H1 (cell line): Measurements from ENCODE around the gene ZNF614. TPM values are rescaled to one million over a fixed set of nuclear protein-coding genes. Genes with fewer than 3 reads are reported as not detected.

Experiments used
- CTCF ChIA-PET: fragments of 300-600 bp; sonication (Branson Sonifier 250); formaldehyde crosslinking; loops from one replicate; lab custom pipeline; 2021; ENCODE audit not compliant: partially characterized antibody; lab: Charles Lee
- POLR2A ChIA-PET: fragments of 300-600 bp; sonication (Branson Sonifier 250); formaldehyde crosslinking; loops from one replicate; lab custom pipeline; 2021; ENCODE audit warnings: inconsistent platforms; ENCODE audit not compliant: partially characterized antibody; lab: Charles Lee
- DNase-seq, 2 experiments: peaks; one replicate each; pipeline versions ENCODE4 v3.0.0 to v3.0.0-alpha.2; 2010 to 2022; ENCODE audit warnings: low spot score in 2 of 2, low read depth in 1 of 2, mixed read lengths in 1 of 2
- FAIRE-seq: peaks from 2 replicates; lab custom pipeline; 2011; peaks lifted over from hg19 to GRCh38; lab: Jason Lieb, UNC
- H2AFZ ChIP-seq: 2 replicates; pipeline ENCODE4 v1.8.1; 2012; ENCODE audit warnings: low read length, inconsistent platforms
- H2AK5ac ChIP-seq: 2 replicates; pipeline ENCODE4 v1.6.1; 2013; ENCODE audit warnings: low read depth, low read length
- H2BK120ac ChIP-seq: replicated peaks from 2 replicates; pipeline ENCODE3; 2013; ENCODE audit warnings: low read depth, low read length, inconsistent platforms
- H2BK12ac ChIP-seq: 2 replicates; pipeline ENCODE4 v1.6.1; 2013; ENCODE audit warnings: low read depth, low read length
- H2BK15ac ChIP-seq: 2 replicates; pipeline ENCODE4 v1.6.1; 2013; ENCODE audit warnings: low read length
- H2BK20ac ChIP-seq: 2 replicates; pipeline ENCODE4 v1.6.1; 2013; ENCODE audit warnings: low read length
- H2BK5ac ChIP-seq: 2 replicates; pipeline ENCODE4 v1.6.1; 2013; ENCODE audit warnings: low read depth, low read length
- H3K14ac ChIP-seq: 2 replicates; pipeline ENCODE4 v1.6.1; 2013; ENCODE audit warnings: inconsistent platforms; ENCODE audit not compliant: insufficient read length
- H3K18ac ChIP-seq: 2 replicates; pipeline ENCODE4 v1.6.1; 2013; ENCODE audit warnings: low read length; ENCODE audit errors: extremely low read depth
- H3K23ac ChIP-seq: 2 replicates; pipeline ENCODE4 v1.6.1; 2013; ENCODE audit warnings: inconsistent platforms; ENCODE audit not compliant: insufficient read length
- H3K23me2 ChIP-seq: 2 replicates; pipeline ENCODE4 v1.6.1; 2013; ENCODE audit warnings: low read depth, low read length
- H3K27ac ChIP-seq: 2 replicates; pipeline ENCODE4 v1.6.1; 2011; ENCODE audit warnings: low read depth, low read length, inconsistent platforms
- H3K27me3 ChIP-seq, 4 experiments: replicated peaks in 1 of 4; 1 replicate in 1 of 4; 2 replicates in 3 of 4; pipeline versions ENCODE4 v1.6.1 to v1.8.1; 2011 to 2013; ENCODE audit warnings: low read length in 3 of 4, mild to moderate bottlenecking in 3 of 4, inconsistent platforms in 2 of 4, mixed read lengths in 2 of 4, moderate library complexity in 1 of 4; ENCODE audit not compliant: control insufficient read depth in 3 of 4, insufficient read depth in 3 of 4; ENCODE audit errors: extremely low read depth in 1 of 4
- H3K36me3 ChIP-seq, 4 experiments: 2 replicates each; pipeline versions ENCODE4 v1.6.1 to v1.8.1; 2011 to 2013; ENCODE audit warnings: mild to moderate bottlenecking in 4 of 4, low read length in 3 of 4, moderate library complexity in 2 of 4, control low read depth in 1 of 4, inconsistent platforms in 1 of 4; ENCODE audit not compliant: insufficient read depth in 4 of 4, control insufficient read depth in 2 of 4
- H3K4ac ChIP-seq: replicated peaks from 2 replicates; pipeline ENCODE3; 2013; ENCODE audit warnings: low read length, low read depth, mixed read lengths, inconsistent platforms; ENCODE audit not compliant: insufficient read length
- H3K4me1 ChIP-seq, 4 experiments: replicated peaks in 1 of 4; 1 replicate in 1 of 4; 2 replicates in 3 of 4; pipeline versions ENCODE4 v1.6.1 to v1.8.1; 2011 to 2013; ENCODE audit warnings: low read length in 3 of 4, inconsistent platforms in 2 of 4, mixed read lengths in 1 of 4; ENCODE audit not compliant: insufficient read depth in 4 of 4, control insufficient read depth in 3 of 4
- H3K4me2 ChIP-seq, 2 experiments: 2 replicates each; pipeline versions ENCODE4 v1.6.1 to v1.8.1; 2011 to 2013; ENCODE audit warnings: low read depth in 2 of 2, low read length in 2 of 2, control low read depth in 1 of 2, inconsistent platforms in 1 of 2, mild to moderate bottlenecking in 1 of 2; ENCODE audit not compliant: insufficient read depth in 1 of 2
- H3K4me3 ChIP-seq, 4 experiments: fragments of 200-600, 300-600 bp in 1 of 4; sonication (generic), shearing (Covaris generic), sonication (Bioruptor Twin) in 1 of 4; 2 replicates each; pipeline versions ENCODE4 v1.5.1 to v1.8.1; 2011 to 2016; ENCODE audit warnings: low read length in 4 of 4, low read depth in 3 of 4, control low read depth in 2 of 4, inconsistent platforms in 2 of 4, mild to moderate bottlenecking in 2 of 4, mixed read lengths in 1 of 4, moderate library complexity in 1 of 4; ENCODE audit not compliant: insufficient read depth in 2 of 4; ENCODE audit errors: extremely low read depth in 1 of 4
- H3K56ac ChIP-seq: replicated peaks from 2 replicates; pipeline ENCODE3; 2013; ENCODE audit warnings: low read depth, mild to moderate bottlenecking, mixed read lengths, low read length, inconsistent platforms; ENCODE audit not compliant: insufficient read length
- H3K79me1 ChIP-seq: 2 replicates; pipeline ENCODE4 v1.6.1; 2013; ENCODE audit warnings: low read depth, low read length, control low read depth
- H3K79me2 ChIP-seq, 2 experiments: 2 replicates each; pipeline versions ENCODE4 v1.6.1 to v1.8.1; 2012 to 2013; ENCODE audit warnings: low read length in 2 of 2, mild to moderate bottlenecking in 2 of 2, inconsistent platforms in 1 of 2; ENCODE audit not compliant: insufficient read depth in 2 of 2, control insufficient read depth in 1 of 2
- H3K9ac ChIP-seq, 4 experiments: replicated peaks in 1 of 4; 1 replicate in 1 of 4; 2 replicates in 3 of 4; pipeline versions ENCODE4 v1.6.1 to v1.8.1; 2011 to 2013; ENCODE audit warnings: low read depth in 3 of 4, low read length in 3 of 4, control low read depth in 2 of 4, mild to moderate bottlenecking in 2 of 4, moderate library complexity in 2 of 4, inconsistent platforms in 1 of 4; ENCODE audit errors: extremely low read depth in 1 of 4
- H3K9me3 ChIP-seq, 2 experiments: 2 replicates each; pipeline versions ENCODE4 v1.6.1 to v1.8.1; 2012 to 2013; ENCODE audit warnings: mild to moderate bottlenecking in 2 of 2, moderate library complexity in 2 of 2, control low read depth in 1 of 2, inconsistent platforms in 1 of 2, low read depth in 1 of 2, low read length in 1 of 2, mixed read lengths in 1 of 2; ENCODE audit not compliant: insufficient read depth in 2 of 2
- H4K20me1 ChIP-seq, 2 experiments: replicated peaks in 1 of 2; 2 replicates each; pipeline versions ENCODE3 to v1.8.1; 2011 to 2013; ENCODE audit warnings: inconsistent platforms in 2 of 2, low read length in 2 of 2, mild to moderate bottlenecking in 1 of 2; ENCODE audit not compliant: insufficient read depth in 2 of 2, control insufficient read depth in 1 of 2
- H4K5ac ChIP-seq: 2 replicates; pipeline ENCODE4 v1.6.1; 2013; ENCODE audit warnings: low read length, low read depth, mixed read lengths, inconsistent platforms; ENCODE audit not compliant: insufficient read length
- H4K8ac ChIP-seq: 2 replicates; pipeline ENCODE4 v1.8.0; 2013; ENCODE audit warnings: mild to moderate bottlenecking, moderate library complexity, low read length, inconsistent platforms; ENCODE audit not compliant: insufficient read depth; ENCODE audit errors: extremely low read depth
- H4K91ac ChIP-seq: replicated peaks from 2 replicates; pipeline ENCODE3; 2013; ENCODE audit warnings: low read length, mixed read lengths, inconsistent platforms; ENCODE audit not compliant: insufficient read length
- BCL11A ChIP-seq, 2 experiments: IDR thresholded peaks; one replicate each; pipeline ENCODE4 v1.6.1; 2011; ENCODE audit warnings: low read depth in 2 of 2, low read length in 2 of 2, mild to moderate bottlenecking in 2 of 2
- BRCA1 ChIP-seq: IDR thresholded peaks from 2 replicates; pipeline ENCODE4 v1.6.1; 2012; ENCODE audit warnings: low read depth, low read length, improper control_type of control experiment
- CBX5 ChIP-seq: fragments of 300-800, 300-1000 bp; sonication (generic); IDR thresholded peaks from 2 replicates; pipeline ENCODE4 v1.7.1; 2016; ENCODE audit warnings: antibody characterized with exemption, low read length, low read depth
- EZH2 ChIP-seq: fragments of 200-600 bp; sonication (generic); IDR thresholded peaks from 2 replicates; pipeline ENCODE4 v1.7.1; 2012; ENCODE audit warnings: low read depth, mild to moderate bottlenecking, moderate library complexity, low read length, inconsistent platforms; ENCODE audit not compliant: severe bottlenecking
- FOSL1 ChIP-seq: IDR thresholded peaks from 2 replicates; pipeline ENCODE4 v1.6.1; 2011; ENCODE audit warnings: mild to moderate bottlenecking, low read depth, low read length, moderate library complexity; ENCODE audit not compliant: insufficient read depth
- HDAC2 ChIP-seq, 2 experiments: fragments of 300-600 bp in 1 of 2; sonication (generic) in 1 of 2; IDR thresholded peaks; 2 replicates each; pipeline ENCODE4 v1.6.1; 2011 to 2012; ENCODE audit warnings: low read depth in 2 of 2, low read length in 2 of 2, mild to moderate bottlenecking in 2 of 2, moderate library complexity in 2 of 2, borderline replicate concordance in 1 of 2, inconsistent platforms in 1 of 2
- JUN ChIP-seq: IDR thresholded peaks from 2 replicates; pipeline ENCODE4 v1.6.1; 2011; ENCODE audit warnings: low read depth, mild to moderate bottlenecking, improper control_type of control experiment, low read length
- JUND ChIP-seq: IDR thresholded peaks from 2 replicates; pipeline ENCODE4 v1.6.1; 2011; ENCODE audit warnings: mild to moderate bottlenecking, improper control_type of control experiment, low read length
- MAFK ChIP-seq: IDR thresholded peaks from 2 replicates; pipeline ENCODE4 v1.6.1; 2012; ENCODE audit warnings: low read depth, mild to moderate bottlenecking, improper control_type of control experiment, low read length
- POLR2AphosphoS5 ChIP-seq: IDR thresholded peaks from 2 replicates; pipeline ENCODE4 v1.6.1; 2011; ENCODE audit warnings: low read depth, low read length
- RBBP5 ChIP-seq: IDR thresholded peaks from 2 replicates; pipeline ENCODE4 v1.7.1; 2012; ENCODE audit warnings: low read depth, mild to moderate bottlenecking, inconsistent platforms, low read length, moderate library complexity, borderline replicate concordance
- RNF2 ChIP-seq: fragments of 200-900, 300-1000 bp; sonication (generic); IDR thresholded peaks from 2 replicates; pipeline ENCODE4 v1.7.1; 2016; ENCODE audit warnings: borderline replicate concordance, low read depth, mild to moderate bottlenecking, antibody characterized with exemption, low read length; ENCODE audit not compliant: poor library complexity, severe bottlenecking; ENCODE audit errors: missing control alignments
- WGBS, 2 experiments: shearing (Covaris generic) in 1 of 2; methylation state at CpG; one replicate each; pipeline versions ENCODE4 v1.1.6 to v1.1.7; 2013 to 2015; ENCODE audit warnings: low lambda C conversion rate in 2 of 2, mixed read lengths in 2 of 2, inconsistent platforms in 1 of 2, low coverage in 1 of 2, missing lambda C conversion rate in 1 of 2; ENCODE audit not compliant: insufficient replicate concordance in 2 of 2, insufficient coverage in 1 of 2, insufficient read length in 1 of 2; ENCODE audit errors: extremely low coverage in 1 of 2, missing lambda C conversion rate in 1 of 2; 5-methylcytosine and 5-hydroxymethylcytosine counted together
- polyA plus RNA-seq, 7 experiments: library from polyadenylated mRNA; depleted of rRNA in 3 of 7; stranded (reverse) in 5 of 7; unstranded in 2 of 7; fragments of >200 nt in 5 of 7; fragments of 200-250 nt in 2 of 7; gene quantifications; 1 replicate in 5 of 7; 2 replicates in 1 of 7; 4 replicates in 1 of 7; pipeline versions ENCODE4 v1.2.1 to v1.2.3, GENCODE V29; 2011 to 2013; ENCODE audit warnings: missing spikeins in 2 of 7, mixed read lengths in 2 of 7
- total RNA-seq: library from RNA; stranded (reverse); fragmentation: NEBNext Ultra II Directional; extraction: Animal tissue kit (Norgen Biotek cat#: 25700); gene quantifications from 2 replicates; pipeline ENCODE4 v1.2.1, GENCODE V29; 2021
- TF ChIP-seq, protein P1 (sequence below): IDR thresholded peaks from 2 replicates; pipeline ENCODE4 v1.6.1; 2012; ENCODE audit warnings: inconsistent platforms

Gene ZNF614
- total and polyA plus RNA-seq, 2 of the 8 experiments (the other 6 are each of a cell fraction or from before 2014, with no cell fraction given): 4.7 to 18.7 TPM

DNA sequence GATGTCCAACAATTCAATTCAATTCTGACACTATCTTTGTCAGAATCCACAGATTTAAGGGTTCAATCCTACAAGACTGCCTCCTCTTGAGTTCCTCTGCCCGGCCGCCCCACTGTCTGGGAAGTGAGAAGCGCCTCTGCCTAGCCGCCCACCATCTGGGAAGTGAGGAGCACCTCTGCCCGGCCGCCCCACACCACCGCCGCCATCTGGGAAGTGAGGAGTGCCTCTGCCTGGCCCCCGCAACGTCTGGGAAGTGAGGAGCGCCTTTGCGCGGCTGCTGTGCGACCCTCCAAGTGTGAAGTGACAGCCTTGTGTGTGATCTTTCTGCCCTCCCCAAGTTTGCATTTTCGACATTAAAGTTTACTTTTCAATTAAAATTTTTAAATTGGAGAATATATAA is 6.0 kb downstream of the ZNF614 start:
- Histone ChIP-seq H3K4ac (no peak overlapping the region), H3K27me3 (no peaks in the 10 kb centered on the region), H3K4me3 (no peak overlapping the region), H2BK5ac (no peak overlapping the region), H3K9ac (no peak overlapping the region), H2BK15ac (no peak overlapping the region), H3K9me3 (peaks cover 0 to 5% of the 10 kb centered on the region in 2 experiments; a peak in 2 of 4 replicates), H3K4me2 (no peak overlapping the region), H4K8ac (no peak overlapping the region), H3K18ac (no peak overlapping the region), H3K36me3 (peaks cover 15 to 78% (median 53%) of the 10 kb centered on the region in 4 experiments), H3K14ac (no peak overlapping the region), H3K23me2 (no peaks in the 10 kb centered on the region), H4K20me1 (no peaks in the 10 kb centered on the region), H3K4me1 (peaks cover 0 to 3% (median under 1%) of the 10 kb centered on the region in 4 experiments; a peak in 3 of 7 replicates), H2AFZ (no peak overlapping the region), H2BK20ac (no peak overlapping the region), H3K56ac (no peak overlapping the region), H2AK5ac (no peak overlapping the region), H4K5ac (no peak overlapping the region), H3K27ac (no peak overlapping the region), H2BK12ac (no peak overlapping the region), H3K23ac (no peak overlapping the region), H3K79me2 (peaks cover 0 to 37% of the 10 kb centered on the region in 2 experiments; a peak in 3 of 4 replicates), H3K79me1 (no peaks in the 10 kb centered on the region; the same call in 1 of the 2 replicates), H2BK120ac (no peak overlapping the region), H4K91ac (no peak overlapping the region)
- DNase-seq: no peak
- ChIA-PET POLR2A (interaction anchor here (0.7 kb wide), 1 partner anchor 119 kb away, joined by 3 read pairs; no protein-coding TSS in a partner anchor), CTCF (interaction anchor here (0.6 kb wide), 1 partner anchor 10 kb away, joined by 3 read pairs; no protein-coding TSS in a partner anchor)
- 96% methylated on average over 15 of the region's 15 CpGs; no CpG with 5 or more reads in 1 of the 2 experiments for WGBS, 2 experiments
- FAIRE-seq: no peak
- TF ChIP-seq BRCA1: no peak
- TF ChIP-seq JUN: no peak
- no peak for TF ChIP-seq JUND
- TF ChIP-seq, protein P1, sequence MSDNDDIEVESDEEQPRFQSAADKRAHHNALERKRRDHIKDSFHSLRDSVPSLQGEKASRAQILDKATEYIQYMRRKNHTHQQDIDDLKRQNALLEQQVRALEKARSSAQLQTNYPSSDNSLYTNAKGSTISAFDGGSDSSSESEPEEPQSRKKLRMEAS: no peak
- TF ChIP-seq FOSL1: no peak
- no peak for TF ChIP-seq HDAC2 (IDR thresholded peaks at IDR 0.05; ENCODE audit: borderline replicate concordance in 1 of 2, low read depth in 2 of 2, low read length in 2 of 2)
- no peak for TF ChIP-seq CBX5
- TF ChIP-seq EZH2: no peak
- TF ChIP-seq RNF2: no peak
- TF ChIP-seq RBBP5: no peak
- TF ChIP-seq MAFK: no peak
- TF ChIP-seq POLR2AphosphoS5: no peak
- no peak for TF ChIP-seq BCL11A (IDR thresholded peaks at IDR 0.05; ENCODE audit: low read depth in 2 of 2, low read length in 2 of 2)
